ENCODE data around the gene TSPAN33. TPM values are rescaled to one million over a fixed set of nuclear protein-coding genes. Genes with fewer than 3 reads are reported as not detected.

The TSPAN33 gene
- total and polyA plus RNA-seq, 2 of the 13 experiments (the other 11 are each of a cell fraction or from before 2014, with no cell fraction given): 15.3 to 16.5 TPM

GRCh38 chr7:129212126-129212525 lies 67.6 kb downstream of the TSPAN33 start:
- no peak for DNase-seq (ENCODE audit: low spot score)
- intact Hi-C loops (cut with micrococcal nuclease; ENCODE audit: unreplicated experiment) (no loop called here), in situ Hi-C loops (cut with HindIII; ENCODE audit: extremely low pct_ligation_motif_present, low pct_unique_long_range_greater_than_20kb) (loop anchor here (5.0 kb wide), 1 partner anchor 50 kb away; no protein-coding TSS in a partner anchor)
- no peak overlapping the region for H3K9ac ChIP-seq (ENCODE audit: insufficient read depth, low read depth, low read length)
- no peak for ATAC-seq
- no peaks in the 10 kb centered on the region for H3K9me3 ChIP-seq (ENCODE audit: low read length)
- no peak overlapping the region for H2AFZ ChIP-seq (ENCODE audit: low read length)
- H3K79me2 ChIP-seq (ENCODE audit: insufficient read depth, low read length): no peaks in the 10 kb centered on the region
- H3K36me3 ChIP-seq (replicated peaks in 1 of 2; ENCODE audit: control insufficient read depth in 1 of 2, insufficient read depth in 2 of 2, low read length in 2 of 2): peaks cover 14 to 30% of the 10 kb centered on the region in 2 experiments; a peak in 4 of 5 replicates
- 97% methylated on average over 7 of the region's 14 CpGs for WGBS (ENCODE audit: low lambda C conversion rate)
- no peaks in the 10 kb centered on the region; the same call in 1 of the 2 replicates for H4K20me1 ChIP-seq (ENCODE audit: insufficient read depth, low read length)
- peaks cover 13% of the 10 kb centered on the region for H3K4me1 ChIP-seq (ENCODE audit: insufficient read depth, low read length)
- ChIA-PET CTCF (ENCODE audit: low intra/inter-chr PET ratio, low total read pairs) (interaction anchor here (5.1 kb wide), 1 partner anchor 48 kb away, joined by 50 read pairs; no protein-coding TSS in a partner anchor), POLR2A (no interaction called here)
- FAIRE-seq: no peak
- no peak overlapping the region for H3K27ac ChIP-seq (ENCODE audit: extremely low read length, insufficient read depth, low read length)
- H3K27me3 ChIP-seq (ENCODE audit: control insufficient read depth in 1 of 2, insufficient read depth in 2 of 2, low read length in 2 of 2): no peaks in the 10 kb centered on the region
- H3K4me2 ChIP-seq (ENCODE audit: low read depth, low read length): no peak overlapping the region
- BruUV-seq (replicated peaks): no TSS peak
- TF ChIP-seq GABPA (IDR thresholded peaks at IDR 0.05; ENCODE audit: low read depth, low read length): no peak
- TF ChIP-seq GABPA (CRISPR knock-in tag; IDR thresholded peaks at IDR 0.05; ENCODE audit: low read depth): no peak
- TF ChIP-seq AGO2 (optimal IDR thresholded peaks at IDR 0.05; ENCODE audit: low read depth, low read length): peak; percentile 29
- H3K4me3 ChIP-seq (replicated peaks in 1 of 3; ENCODE audit: insufficient read depth in 1 of 3, low read depth in 2 of 3, low read length in 3 of 3): no peak overlapping the region

DNA sequence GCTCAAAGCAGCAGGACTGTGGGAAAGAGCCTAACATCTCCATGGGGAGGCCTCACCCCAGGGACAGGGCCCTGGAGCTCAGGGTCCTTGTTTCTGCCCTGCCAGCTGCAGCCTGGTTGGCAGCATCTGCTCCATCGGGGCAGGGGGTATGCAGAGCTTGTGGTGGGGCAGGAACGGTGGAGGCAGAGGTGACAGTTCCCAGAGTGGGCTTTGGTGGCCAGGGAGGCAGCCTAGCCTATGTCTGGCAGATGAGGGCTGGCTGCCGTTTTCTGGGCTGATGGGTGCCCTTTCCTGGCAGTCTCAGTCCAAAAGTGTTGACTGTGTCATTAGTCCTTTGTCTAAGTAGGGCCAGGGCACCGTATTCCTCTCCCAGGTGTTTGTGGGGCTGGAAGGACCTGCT lies 68.1 kb downstream of the TSPAN33 start:
- no peak for DNase-seq (ENCODE audit: low spot score)
- ChIA-PET CTCF (ENCODE audit: low intra/inter-chr PET ratio, low total read pairs) (no interaction called here), POLR2A (no interaction called here)
- H3K4me1 ChIP-seq (ENCODE audit: insufficient read depth, low read length): peaks cover 18% of the 10 kb centered on the region
- H3K9me3 ChIP-seq (ENCODE audit: low read length): no peaks in the 10 kb centered on the region
- no peak overlapping the region for H2AFZ ChIP-seq (ENCODE audit: low read length)
- H3K4me2 ChIP-seq (ENCODE audit: low read depth, low read length): no peak overlapping the region
- no TSS peak for BruUV-seq (replicated peaks)
- 100% methylated on average over 2 of the region's 4 CpGs for WGBS (ENCODE audit: low lambda C conversion rate)
- no peak overlapping the region for H3K27ac ChIP-seq (ENCODE audit: extremely low read length, insufficient read depth, low read length)
- ATAC-seq: no peak
- FAIRE-seq: no peak
- no peaks in the 10 kb centered on the region for H3K79me2 ChIP-seq (ENCODE audit: insufficient read depth, low read length)
- H3K36me3 ChIP-seq (replicated peaks in 1 of 2; ENCODE audit: control insufficient read depth in 1 of 2, insufficient read depth in 2 of 2, low read length in 2 of 2): peaks cover 11 to 26% of the 10 kb centered on the region in 2 experiments; a peak in 4 of 5 replicates
- no peaks in the 10 kb centered on the region; the same call in 1 of the 2 replicates for H4K20me1 ChIP-seq (ENCODE audit: insufficient read depth, low read length)
- TF ChIP-seq FOXC1 (CRISPR knock-in tag; IDR thresholded peaks at IDR 0.05; ENCODE audit: borderline replicate concordance): no peak
- no peak for TF ChIP-seq ZNF776 (CRISPR knock-in tag; IDR thresholded peaks at IDR 0.05)
- TF ChIP-seq TBX2 (CRISPR knock-in tag; IDR thresholded peaks at IDR 0.05; ENCODE audit: borderline replicate concordance): no peak
- no peak for TF ChIP-seq ZNF574 (CRISPR knock-in tag; IDR thresholded peaks at IDR 0.05)
- TF ChIP-seq, protein P1, sequence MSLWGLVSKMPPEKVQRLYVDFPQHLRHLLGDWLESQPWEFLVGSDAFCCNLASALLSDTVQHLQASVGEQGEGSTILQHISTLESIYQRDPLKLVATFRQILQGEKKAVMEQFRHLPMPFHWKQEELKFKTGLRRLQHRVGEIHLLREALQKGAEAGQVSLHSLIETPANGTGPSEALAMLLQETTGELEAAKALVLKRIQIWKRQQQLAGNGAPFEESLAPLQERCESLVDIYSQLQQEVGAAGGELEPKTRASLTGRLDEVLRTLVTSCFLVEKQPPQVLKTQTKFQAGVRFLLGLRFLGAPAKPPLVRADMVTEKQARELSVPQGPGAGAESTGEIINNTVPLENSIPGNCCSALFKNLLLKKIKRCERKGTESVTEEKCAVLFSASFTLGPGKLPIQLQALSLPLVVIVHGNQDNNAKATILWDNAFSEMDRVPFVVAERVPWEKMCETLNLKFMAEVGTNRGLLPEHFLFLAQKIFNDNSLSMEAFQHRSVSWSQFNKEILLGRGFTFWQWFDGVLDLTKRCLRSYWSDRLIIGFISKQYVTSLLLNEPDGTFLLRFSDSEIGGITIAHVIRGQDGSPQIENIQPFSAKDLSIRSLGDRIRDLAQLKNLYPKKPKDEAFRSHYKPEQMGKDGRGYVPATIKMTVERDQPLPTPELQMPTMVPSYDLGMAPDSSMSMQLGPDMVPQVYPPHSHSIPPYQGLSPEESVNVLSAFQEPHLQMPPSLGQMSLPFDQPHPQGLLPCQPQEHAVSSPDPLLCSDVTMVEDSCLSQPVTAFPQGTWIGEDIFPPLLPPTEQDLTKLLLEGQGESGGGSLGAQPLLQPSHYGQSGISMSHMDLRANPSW (CRISPR knock-in tag; IDR thresholded peaks at IDR 0.05; ENCODE audit: borderline replicate concordance): no peak
- TF ChIP-seq KLF9 (CRISPR knock-in tag; IDR thresholded peaks at IDR 0.05; ENCODE audit: low read depth): no peak
- no peak for TF ChIP-seq ZNF383 (CRISPR knock-in tag; IDR thresholded peaks at IDR 0.05; ENCODE audit: borderline replicate concordance)
- no peaks in the 10 kb centered on the region for H3K27me3 ChIP-seq (ENCODE audit: control insufficient read depth in 1 of 2, insufficient read depth in 2 of 2, low read length in 2 of 2)
- intact Hi-C loops (cut with micrococcal nuclease; ENCODE audit: unreplicated experiment) (no loop called here), in situ Hi-C loops (cut with HindIII; ENCODE audit: extremely low pct_ligation_motif_present, low pct_unique_long_range_greater_than_20kb) (loop anchor here (5.0 kb wide), 1 partner anchor 50 kb away; no protein-coding TSS in a partner anchor)
- H3K4me3 ChIP-seq (replicated peaks in 1 of 3; ENCODE audit: insufficient read depth in 1 of 3, low read depth in 2 of 3, low read length in 3 of 3): no peak overlapping the region
- no peak overlapping the region for H3K9ac ChIP-seq (ENCODE audit: insufficient read depth, low read depth, low read length)

All from HepG2 (cell line).